Endometrial microvascular endothelial cells (primary cell): Measurements from ENCODE around the gene COMMD9. TPM values are rescaled to one million over a fixed set of nuclear protein-coding genes. Genes with fewer than 3 reads are reported as not detected.

Experiments
- in situ Hi-C: cut with HindIII; loops from 2 replicates; pipeline ENCODE4 v1.10.0; 2017; ENCODE audit warnings: low sequenced_read_pairs, low pct_unique_long_range_greater_than_20kb; ENCODE audit errors: inconsistent ontology term
- total RNA-seq: library from RNA; depleted of rRNA; stranded (reverse); fragments of >200 nt; gene quantifications from one replicate; pipeline ENCODE4 v1.2.3, GENCODE V29; 2015; ENCODE audit errors: inconsistent ontology term

COMMD9 gene
- total RNA-seq, 1 donor from 2014 or later: 89.1 TPM

GRCh38 chr11:36235750-36236149 lies 53.5 kb downstream of the COMMD9 start:
- in situ Hi-C loops: no loop called here

DNA sequence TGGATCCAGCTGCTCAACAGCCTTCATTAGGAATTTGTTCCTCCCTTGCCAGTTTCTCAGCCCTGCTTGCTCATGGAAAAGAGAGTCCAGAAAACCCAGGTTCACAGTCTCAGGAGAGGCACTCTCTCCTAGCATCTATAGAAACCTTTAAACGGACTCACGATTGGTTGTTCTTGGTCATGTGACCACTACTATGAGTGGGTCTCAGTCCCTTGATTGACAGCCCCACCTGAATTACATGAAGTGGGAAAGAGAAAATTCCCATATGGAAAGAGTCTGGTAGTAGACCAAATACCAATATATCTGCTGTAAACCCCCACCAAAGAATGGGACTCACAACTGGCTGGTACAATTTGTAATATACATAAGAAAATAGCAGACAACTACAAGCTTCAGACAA lies 54.4 kb downstream of the COMMD9 start:
- in situ Hi-C loops: no loop called here

- in situ Hi-C loops: no loop called here
Measured at GRCh38 chr11:36233204-36233603, 56.0 kb downstream of the COMMD9 start.

DNA sequence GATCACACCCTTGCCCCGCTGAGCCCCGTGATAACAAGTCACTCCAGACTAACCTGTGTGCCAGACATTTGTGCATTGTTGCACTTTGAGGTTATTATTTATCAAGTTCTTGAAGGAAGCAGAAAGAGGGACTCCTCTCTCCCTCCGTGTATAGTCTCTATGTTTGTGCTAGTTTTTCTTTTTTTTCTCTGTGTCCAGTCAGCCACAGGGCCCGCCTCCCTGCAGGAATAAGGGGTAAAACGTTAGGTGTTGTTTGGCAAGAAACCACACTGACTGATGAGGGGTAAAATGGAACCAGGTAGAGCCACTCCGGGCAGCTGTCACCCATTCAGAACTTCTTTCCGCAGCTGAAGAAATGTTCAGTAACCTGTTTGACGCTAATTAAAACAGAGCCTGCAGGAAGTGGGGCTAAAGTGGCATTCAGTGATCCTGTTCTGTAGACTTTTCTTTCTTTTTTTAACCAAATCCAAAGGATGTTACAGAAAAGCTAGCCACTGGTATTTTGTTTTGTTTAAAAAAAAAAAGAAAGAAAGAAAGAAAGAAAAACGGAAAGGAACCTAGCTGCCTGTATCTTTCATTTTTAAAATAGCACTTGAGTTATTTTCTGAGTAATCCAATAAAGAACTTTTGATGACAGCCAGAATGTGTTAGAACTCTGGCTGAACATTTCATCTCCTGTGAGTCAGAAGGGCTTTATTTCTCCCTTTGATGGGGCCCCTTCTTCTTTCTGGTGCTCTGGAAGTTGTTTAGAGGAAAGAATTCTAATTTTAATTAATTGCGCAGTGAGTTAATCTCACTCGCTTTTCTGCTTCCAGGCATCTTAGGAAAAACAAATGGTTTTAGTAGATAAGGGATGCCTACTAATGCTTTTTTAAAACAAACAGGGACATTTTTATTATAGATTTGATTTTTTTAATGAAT lies 58.2 kb downstream of the COMMD9 start:
- in situ Hi-C loops: no loop called here

- in situ Hi-C loops: no loop called here
Measured at GRCh38 chr11:36229091-36229705, 60.0 kb downstream of the COMMD9 start.

- in situ Hi-C loops: no loop called here
Measured at GRCh38 chr11:36228689-36229088, 60.5 kb downstream of the COMMD9 start.

- in situ Hi-C loops: no loop called here
Measured at GRCh38 chr11:36227044-36227443, 62.2 kb downstream of the COMMD9 start.

DNA sequence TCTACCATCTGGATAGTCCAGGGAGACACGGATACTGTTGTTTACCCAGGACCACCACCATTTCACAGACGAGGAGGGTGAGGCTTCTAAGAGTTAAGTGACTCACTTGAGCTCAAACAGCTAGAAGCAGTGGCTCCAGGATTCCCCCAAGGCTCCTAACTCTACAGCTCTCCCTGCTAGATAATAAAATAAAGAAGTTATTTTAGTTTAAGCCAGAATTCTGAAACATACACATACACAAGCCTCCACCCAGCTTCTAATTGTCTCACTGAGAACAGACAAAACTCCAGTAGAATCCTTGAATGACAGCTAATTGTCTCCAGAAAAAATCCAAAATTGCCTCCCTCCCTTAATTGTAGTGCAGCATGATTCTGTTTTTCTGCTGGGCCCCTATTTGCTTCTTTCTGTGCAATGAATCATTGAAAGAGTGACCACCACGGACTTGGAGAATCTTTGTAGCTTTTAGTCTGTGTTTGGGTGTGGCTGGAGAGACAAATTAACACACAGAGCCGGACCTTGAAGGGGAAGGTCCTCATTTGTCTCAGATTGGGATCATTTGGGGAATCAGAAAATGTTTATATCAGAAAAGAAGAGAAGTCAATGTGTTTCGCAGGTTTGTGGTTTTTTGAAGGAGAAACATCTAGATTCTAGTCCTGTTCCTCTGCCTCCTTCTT lies 64.9 kb downstream of the COMMD9 start:
- in situ Hi-C loops: no loop called here

- in situ Hi-C loops: no loop called here
Measured at GRCh38 chr11:36222831-36223635, 66.2 kb downstream of the COMMD9 start.

Other genes starting within 250 kb of the COMMD9 start
- 25.6 TPM for gene PRR5L, start 6.9 kb upstream of the COMMD9 start, total RNA-seq
- 9.4 TPM for gene TRAF6, start 220.8 kb upstream of the COMMD9 start, total RNA-seq